Anterior cingulate cortex (tissue), 58 donors: ENCODE measurements around the gene ADARB2.
"Not testable (repeated sequence)": the region's sequence is repeated elsewhere in the genome, so short reads cannot be mapped to it uniquely, and the experiment has no call there.

ENCODE experiments used
- DNase-seq, 58 donors: peaks; one replicate each; lab custom pipeline; 2025; lab: John Stamatoyannopoulos, UW

The ADARB2 gene

DNA sequence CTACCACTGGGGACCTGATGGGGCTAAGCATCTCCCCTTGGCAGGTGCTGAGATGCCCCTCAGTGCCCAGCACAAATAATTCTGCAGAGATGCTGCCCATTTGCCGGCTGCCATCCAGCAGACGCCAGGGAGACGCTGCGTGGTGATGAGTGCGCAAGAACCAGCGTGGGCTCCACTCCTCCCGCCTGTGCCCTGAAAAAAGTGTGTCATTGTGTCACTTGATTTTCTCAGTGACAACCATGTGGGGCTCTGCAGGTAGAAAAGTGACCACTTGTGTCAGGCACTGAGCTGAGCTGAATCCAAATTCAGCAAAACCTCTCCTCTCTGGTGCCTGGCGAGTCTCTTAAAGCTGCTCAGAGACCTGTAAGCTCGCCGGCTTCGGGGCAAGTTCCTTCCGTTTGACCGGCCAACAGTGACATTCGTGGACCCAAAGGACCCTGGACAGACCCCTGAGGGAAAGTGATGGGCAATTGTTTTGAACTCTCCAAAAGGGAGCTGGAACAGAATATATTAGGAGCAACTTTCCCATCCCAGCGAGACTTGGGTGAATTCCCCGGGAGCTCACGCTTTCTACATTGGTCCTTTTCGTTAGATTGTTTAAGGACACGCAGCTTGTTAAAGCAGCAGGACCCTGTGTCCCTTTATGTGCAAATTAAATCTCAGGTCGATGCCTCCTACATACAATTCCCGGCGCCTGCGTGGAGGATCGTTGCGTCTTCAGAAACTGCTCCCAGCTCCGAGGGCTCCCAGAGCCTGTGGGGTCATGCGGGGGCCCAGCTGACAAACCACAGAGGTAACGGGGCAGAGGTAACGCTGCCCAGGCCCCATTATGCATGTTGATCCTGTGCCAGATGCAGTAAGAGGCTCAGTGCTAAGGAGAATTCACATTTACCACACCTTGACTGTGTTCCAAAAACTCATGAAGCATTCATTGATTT, 332.7 kb downstream of the ADARB2 start:
- no peak for DNase-seq

DNA sequence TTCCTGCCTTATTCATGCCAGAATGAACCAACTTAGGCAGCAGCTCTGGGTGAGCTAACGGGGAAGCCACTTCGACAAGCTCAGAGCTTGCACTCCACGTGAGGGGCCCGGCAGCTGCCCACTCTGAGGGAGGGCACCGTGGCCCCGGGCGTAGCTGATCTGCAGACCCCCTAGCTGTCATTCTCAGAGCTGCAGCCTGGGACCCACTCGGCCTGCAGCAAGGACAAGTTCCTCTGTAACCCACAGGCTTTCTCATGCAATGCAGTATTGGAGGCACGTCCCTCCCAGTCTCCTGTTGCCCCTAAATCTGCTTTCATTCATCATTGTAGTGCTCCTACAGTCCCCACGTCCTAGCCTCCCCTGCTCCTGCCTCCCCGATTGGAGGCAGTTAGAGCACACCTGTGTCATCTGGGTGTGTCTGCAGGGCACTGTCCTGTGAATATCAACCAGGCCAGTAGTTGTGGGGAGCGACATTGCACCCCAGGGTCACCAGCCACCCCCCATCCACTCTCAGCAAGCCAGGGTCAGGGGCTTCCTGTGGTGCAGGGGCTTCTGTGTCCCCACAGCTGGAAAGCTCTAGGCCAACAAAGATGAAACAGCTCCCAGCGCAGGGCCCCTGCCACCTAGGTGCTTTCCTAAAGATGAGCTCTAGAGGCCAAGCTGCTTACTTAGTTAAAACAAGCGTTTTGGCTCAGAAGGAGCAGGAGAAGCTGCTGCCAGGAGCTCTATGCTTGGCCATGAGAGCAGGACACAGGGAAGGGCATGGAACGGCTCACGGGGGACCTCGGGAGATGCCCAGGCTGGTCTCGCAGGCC, 333.6 kb downstream of the ADARB2 start:
- no peak for DNase-seq

DNA sequence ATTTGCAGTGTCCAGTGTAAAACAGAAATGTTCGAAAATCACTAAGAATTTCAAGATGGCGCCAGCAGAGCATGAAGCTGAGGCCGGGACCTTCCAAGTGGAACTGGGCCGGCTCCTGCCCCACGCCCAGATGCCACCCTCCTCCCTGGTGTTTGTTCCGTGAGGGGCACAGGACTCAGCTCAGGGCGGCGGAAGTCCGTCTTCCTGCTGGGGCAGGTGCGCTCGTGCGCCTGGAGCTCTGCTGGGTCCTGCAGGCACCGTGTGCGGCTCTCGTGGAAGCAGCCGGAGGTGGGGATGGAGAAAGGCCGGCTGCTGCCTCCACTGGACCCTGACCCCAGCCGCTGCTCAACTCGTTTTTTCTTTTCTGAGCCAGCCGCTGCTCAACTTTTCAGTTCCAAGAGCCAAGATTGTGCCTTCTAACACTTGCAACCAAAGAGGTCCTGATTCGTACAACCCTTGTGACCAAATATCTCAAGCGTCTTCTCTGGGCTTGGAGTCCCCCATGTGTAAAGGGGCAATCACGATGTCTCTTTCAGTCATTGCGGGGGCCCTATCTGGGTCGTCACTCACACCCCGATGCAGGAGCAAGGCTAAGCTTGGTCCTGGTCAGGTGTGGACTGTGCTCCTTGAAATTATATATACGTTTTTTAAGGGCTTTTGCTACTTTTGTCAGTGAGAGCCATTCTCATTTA, 334.4 kb downstream of the ADARB2 start:
- no peak for DNase-seq

DNA sequence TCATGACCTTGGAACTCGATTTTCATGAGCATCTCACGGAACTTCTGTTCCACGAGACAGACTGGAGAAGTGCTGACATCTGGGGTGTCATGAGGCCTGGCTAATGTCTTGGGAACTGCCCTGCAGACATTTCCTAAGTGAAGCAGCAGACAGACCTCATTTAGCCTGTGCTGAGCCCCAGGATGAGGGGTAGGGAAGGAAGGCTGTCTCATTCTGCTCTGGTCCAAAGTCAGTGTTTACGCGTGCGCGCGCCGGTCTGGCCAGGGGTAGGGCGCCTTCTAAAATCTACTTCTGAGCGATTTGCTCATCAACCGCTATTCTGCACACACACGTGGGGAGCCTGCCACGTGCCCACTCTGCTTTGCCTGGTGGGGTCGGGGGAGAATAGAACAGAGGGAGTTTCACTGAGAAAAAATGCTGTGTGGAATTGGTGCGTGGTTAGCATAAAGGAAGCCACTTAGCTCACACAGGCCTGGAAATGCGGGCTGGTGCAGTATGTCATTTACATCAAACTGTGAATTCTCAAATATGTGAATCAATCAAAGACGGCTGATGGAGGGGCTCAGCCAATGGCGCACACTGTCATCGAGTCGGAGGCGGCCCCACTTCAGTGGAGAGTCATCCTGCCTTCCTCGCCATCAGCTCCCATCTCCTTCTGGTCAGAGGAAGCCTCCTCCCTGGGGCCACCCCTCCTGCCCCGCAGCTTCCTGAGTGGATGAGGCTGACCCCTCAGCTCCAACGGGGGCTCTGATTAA, 335.1 kb downstream of the ADARB2 start:
- no peak for DNase-seq

DNA sequence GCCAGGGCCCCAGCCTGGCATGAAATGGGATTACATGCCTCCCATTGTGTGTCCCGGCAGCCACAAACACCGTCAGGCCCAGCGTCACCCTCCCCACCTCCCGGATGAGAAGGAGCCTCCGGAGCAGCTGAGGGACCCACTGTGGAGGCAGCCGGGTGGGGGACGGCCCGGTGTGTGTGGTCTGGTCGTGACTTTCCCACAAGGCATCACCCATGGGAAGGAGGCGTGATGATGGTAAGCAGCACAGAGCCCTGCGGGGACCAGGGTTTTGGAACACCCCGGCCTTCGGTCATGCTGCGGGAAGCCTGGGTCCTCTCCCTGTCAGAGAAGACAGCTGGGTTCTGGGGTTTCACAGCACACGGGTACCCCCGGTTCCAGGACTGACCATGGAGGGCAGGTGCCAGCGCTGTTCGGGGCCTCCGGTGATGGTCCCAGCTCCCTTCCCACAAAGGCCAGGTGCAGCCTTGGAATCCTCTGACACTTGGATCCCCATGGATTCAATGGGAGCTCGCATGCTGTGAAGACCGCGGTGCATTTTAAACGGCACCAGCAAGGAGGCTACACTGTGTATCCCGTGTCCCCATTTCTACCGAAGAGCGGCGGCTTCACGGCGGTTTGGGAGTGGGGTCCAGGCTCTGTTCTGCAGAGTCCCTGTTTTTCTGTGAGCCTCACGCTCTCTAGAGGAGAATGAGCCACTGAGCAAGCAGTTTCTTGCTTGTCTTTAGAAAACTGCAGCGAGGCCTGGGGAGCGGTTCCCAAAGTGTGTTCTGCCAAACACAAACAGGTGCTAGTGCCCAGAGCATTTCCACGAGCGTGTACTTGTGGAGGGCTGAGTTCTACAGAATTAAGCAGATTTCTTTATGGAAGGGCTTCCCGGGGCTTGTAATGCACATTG, 336.0 kb downstream of the ADARB2 start:
- no peak for DNase-seq

DNA sequence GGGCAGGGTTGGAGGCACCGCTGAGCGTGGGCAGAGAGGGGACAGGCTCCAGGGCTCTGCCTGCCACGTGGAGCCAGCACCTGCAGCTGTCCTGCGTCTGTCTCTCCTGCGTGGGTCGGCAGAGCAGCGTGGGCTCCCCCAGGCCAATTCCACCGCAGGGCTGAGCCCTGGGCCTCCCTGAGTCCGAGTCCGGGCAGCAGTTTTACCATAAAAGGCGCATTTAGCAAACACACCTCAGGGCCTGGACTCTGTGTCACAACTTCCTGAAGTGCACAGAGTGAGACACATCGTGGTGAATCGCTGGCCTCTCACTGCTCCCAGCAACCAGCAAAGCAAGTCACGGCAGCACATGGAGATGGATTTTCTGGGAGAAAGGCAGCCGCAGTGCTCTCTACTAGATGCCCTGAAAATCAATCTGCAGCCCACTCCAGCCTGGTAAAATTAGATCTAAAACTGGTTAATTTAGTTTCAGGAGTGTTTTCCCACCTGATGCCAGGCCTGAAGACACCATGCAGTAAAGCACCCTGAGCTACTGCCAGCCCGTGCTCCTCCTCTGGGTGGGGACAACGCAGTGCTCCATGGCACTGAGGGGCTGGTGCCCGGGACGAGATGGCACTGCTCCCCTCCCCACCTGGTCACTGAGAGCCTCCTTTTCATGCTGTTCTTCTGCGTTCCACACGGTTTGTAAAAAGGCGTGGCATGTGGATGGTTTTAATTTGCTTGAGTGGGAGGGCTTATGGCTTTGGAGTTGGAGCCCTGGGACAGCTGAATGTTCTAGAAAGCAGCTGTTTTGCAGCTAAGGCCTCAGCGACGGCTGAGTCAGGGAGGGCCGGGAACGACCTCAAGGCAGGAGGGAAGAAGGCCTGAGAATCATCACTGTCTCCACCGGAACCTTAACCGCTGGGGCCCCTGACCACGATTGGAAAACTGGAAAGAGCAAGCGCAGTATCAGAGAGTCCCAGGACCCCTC, 336.9 kb downstream of the ADARB2 start:
- DNase-seq, result no peak

DNA sequence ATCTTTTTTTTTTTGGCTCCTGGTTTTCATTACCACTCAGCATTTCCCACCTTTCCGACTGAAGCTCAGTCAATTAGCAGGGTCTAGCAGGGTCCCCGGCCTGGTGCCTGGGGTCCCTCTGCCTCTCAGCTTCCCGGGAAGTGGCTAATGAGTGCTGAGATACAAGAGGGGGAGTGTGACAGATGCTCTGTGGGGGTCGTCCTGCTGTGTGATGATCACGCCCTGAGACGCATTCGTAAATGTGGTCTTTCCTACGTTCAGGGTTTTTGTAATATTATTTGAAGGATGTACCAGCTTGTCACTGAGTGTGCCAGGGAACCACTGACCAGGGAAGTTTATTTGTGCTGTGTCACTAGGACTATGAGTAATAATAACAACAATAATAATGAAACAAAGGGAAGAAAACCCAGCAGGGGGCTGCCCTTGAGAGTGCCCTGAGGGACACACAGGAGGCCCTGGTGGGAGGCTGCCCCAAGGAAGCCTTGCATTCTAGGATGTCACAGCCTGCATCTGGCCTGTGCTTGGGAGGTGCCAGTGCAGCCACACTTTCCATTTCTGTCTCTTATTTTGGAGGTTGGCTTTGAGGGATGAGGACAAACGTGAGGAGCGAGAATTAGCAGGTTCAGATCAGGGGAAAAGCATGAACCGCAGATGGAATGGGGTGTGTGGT, 337.8 kb downstream of the ADARB2 start:
- DNase-seq, result no peak

DNA sequence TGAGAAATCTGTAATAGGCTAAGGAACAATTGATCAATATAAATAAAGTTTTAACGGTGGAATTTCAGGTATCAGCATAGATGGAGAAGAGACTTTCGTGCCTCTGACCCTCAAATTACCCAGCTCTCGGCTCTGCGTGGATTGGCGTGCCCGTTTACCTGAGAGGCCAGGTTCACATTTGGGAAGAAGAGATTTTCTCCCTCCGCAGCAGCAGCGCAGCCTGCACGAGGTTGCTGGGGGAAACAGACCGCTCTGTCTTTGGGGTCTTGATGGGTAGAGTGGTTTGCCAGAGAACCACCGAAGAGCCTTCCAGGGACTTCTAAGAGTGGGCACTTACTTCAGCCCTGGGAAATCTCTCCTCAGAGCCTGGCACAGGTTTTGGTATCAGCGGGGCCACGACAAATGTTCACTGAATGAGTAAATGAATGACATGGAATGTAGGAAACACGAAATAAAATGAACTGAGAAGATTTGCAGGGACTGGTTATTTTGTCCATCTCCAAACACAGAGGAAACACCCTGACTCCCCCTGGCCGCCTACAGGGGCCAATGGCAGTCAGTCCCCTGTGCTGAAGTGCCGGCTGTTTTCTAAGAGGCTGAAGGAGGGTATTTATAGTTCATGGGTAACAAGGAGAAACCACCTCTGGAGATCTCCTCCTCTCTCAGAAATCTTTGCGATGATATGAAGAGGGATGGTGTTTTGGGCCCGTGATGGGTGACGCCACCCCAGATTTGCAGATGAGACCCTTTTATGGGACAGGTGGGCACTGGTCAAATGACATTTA, 338.5 kb downstream of the ADARB2 start:
- DNase-seq, result no peak

DNA sequence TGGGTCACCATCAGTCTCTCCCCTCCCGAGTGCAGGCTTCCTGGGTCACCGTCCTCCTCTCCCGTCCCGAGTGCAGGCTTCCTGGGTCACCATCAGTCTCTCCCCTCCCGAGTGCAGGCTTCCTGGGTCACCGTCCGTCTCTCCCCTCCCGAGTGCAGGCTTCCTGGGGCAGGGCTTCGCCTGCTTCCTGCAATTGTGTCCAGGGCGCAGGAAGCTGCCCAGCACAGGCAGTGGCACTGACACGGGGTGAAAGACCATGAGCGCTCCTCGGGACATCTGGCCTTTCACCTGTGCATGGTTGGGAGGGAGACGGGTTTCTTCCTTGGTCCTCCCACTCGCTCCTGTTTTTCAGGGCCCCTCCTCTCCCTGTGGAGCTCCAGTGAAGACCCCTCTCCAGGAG, 339.2 kb downstream of the ADARB2 start:
- not testable (repeated sequence) for DNase-seq

DNA sequence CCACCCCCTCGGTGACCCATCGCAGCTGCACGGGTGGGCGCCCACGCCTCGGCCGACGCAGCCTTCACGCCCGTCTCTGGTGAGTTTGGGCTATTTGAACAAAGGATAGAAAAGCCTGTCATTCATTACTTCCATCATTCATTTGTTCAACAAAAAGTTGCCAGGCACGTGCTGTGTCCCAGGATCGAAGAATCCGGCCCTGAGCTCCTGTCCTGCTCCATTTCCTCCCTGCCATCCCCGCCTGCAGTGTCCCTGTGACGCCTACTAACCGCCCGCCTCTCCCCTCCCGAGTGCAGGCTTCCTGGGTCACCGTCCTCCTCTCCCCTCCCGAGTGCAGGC, 341.1 kb downstream of the ADARB2 start:
- DNase-seq, result no peak

DNA sequence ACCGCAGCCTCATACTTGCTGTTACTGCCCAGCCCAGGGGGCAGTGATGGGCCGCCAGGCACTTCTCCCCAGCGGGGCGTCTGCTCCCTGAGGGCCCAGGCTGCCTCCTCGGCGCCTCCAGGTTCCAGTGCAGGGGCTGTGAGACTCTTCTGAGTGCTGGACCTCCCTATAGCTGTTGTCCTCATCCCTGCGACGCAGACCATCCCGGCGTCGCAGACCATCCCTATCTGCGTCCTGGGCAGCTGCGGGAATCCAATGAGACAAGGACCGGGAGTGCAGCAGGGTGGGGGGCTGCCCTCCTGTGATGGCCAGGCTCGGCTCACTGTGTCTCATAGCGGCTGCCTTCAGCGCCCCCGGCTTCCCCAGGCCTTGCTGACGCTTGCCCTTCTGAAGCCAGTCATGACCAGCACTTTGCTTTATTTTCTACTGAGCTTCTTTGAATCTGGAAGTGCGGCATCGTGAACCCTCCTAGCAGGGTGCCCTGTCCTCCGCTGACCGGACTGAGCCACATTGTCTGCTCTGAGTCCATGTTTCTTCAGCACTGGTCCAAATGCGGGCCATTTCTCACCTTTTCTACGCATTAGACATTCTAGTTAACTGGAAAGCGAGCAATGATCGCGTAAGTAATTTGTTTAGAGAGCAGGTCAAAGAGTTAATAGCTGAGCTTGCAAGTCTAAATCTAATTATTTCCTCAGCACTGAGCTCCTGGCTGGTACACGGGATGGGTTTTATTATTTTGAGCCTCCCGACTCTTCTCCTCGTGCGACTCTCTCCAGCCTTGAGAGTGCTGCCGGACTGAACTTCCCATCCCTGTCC, 341.6 kb downstream of the ADARB2 start:
- no peak for DNase-seq

DNA sequence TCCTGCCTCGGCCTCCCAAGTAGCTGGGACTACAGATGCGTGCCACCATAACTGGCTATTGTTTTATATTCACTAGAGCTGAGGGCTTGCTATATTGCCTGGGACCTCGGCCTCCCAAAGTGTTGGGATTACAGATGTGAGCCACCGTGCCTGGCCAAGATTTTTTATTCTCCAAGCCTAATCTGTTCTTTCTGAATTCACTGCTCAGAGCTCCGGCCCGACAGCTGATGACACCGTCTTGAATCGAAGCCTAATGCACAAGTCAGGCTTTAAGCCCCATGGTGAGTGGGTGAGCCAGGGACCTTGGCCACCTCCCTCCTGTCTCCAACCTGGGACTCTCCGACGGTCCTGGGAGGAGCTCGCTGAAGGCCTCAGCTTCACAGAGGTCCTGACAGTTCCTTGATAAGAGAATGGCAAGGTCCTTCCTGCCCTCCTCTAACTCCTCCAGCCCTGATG, 342.3 kb downstream of the ADARB2 start:
- DNase-seq, result no peak

DNA sequence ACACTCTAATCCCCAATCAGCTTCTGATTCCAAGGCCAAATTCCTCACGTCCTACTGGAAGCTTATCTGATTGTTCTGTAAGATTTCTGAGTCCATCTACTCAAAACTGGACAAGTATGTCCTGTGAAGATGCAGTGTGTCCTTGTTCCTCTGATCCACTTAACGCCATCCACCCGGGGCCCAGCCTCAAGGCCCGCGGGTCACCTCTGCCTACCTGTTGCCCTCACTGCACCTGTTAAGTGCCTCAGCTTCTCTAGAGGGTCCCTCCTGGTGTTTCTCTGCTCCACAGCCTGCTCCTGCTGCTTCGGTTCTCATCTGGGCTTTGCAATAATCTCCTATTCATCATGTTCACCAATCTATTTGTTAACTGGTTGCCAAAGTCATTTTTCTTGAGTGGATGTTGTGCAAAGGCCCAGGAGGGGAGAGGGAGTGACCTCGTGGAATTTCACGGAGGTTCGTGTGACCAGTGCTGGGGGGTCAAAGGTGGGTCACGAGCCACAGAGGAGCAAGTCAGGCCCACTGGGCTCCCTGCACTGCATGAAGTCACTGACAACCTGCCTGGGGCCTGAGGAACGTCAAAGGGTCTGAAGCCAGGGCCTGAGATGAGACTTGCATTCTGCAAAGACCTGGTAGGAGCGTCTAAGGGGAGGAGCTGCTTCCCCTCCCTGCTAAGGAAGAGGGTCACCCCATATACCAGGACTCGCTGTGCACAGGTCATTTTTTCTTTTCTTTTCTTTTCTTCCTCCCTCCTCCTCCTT, 343.0 kb downstream of the ADARB2 start:
- no peak for DNase-seq

DNA sequence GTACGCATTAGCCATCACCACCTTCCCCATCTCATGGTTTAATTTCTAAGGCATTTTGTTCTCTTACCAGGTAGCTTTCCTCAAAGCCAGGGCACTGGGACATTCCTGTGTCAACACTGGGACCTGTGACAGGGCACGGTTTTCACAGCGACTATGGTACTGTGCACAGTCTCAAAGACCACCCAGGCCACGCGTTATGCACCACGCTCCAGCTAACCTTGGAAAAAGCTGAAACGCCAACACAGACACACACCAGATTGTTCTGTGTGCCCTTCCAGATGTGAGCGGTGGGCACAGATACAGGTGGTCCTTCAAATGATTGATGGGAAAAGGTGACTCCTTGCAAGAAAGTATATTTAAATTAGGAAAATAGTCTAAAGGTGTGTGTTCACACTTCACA, 343.8 kb downstream of the ADARB2 start:
- no peak for DNase-seq

DNA sequence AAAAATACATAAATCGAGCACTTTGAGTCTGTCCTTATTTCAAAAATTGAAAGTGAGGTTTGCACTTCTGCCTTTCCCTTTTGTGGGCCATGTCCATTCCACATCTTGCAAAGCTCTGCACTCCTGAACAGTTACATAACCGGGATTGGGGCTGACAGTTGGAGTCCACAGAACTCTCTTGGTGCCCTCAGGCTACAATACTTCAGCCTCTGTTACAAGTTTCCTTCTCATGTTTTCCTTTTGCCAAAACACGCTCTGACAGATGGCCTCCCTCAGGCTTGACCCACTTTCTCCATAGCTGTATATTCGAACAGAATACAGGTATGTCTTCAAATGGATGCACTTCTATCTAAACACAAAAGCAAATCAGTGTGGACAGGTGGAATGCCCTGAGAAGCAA, 345.2 kb downstream of the ADARB2 start:
- no peak for DNase-seq
